Stimulated activated CD4-positive, alpha-beta T cell treated with anti-CD3 and anti-CD28 coated beads, Interleukin-2, amount 100 ng/mL, for 24 hours (primary cell): ENCODE data around the gene SCN1B.
"Not testable (repeated sequence)": the region's sequence is repeated elsewhere in the genome, so short reads cannot be mapped to it uniquely, and the experiment has no call there.

Source experiments
- DNase-seq, 2 donors: peaks; one replicate each; pipeline ENCODE4 v3.0.0-alpha.2; 2020

Gene SCN1B

GRCh38 chr19:35038623-35039512 is 8.6 kb downstream of the SCN1B start:
- no peak for DNase-seq

DNA sequence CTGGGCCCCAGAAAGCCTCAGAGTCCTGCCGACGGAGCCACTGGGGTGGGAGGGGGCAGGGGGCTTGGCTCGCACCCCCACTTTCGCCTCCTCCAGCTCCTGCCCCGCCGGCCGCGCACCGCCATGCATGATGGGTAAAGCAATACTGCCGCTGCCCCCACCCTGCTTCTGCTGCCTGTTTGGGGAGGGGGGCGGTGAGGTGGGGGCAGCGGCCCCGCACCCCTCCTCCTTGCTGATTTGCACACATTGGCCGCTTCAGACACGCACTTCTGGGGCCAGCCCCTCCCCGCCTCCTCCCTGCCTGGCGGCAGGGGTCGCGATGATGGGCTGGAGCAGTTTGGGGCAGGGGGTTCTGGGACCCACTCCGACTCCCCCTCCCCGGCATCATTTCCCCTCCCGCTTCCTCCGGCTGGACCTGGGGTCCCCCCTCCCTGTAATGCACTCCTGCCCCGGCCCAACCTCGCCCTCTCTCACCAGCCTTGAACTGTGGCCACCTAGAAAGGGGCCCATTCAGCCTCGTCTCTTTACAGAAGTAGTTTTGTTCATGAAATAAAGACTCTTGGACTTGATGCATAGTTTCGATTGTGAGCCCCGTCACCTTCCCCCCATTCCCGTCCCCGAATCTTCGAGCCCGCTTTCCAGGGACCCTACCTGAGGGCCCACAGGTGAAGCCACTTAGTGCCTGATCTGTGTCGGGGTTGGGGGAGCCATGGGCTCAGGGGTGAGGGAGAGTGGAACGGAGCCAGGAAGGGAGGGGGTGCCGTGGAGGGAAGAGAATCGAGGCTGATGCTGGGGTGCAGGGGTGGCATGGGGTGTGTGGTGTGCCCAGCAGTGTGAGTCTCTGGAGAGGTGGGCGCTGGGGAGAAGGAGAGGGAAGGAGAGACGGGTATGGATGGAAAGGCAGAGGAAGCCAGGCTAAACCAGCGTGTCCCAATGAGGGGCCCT is 9.9 kb downstream of the SCN1B start:
- no peak for DNase-seq

- DNase-seq = peak; percentile 37 to 41
Measured at GRCh38 chr19:35040826-35041547, 10.7 kb downstream of the SCN1B start.

- no peak for DNase-seq
Measured at GRCh38 chr19:35041548-35042055, 11.3 kb downstream of the SCN1B start, which contains the start of gene HPN. Gene HPN, plus strand, starts transcription at chr19:35041721. Its CDS starts 786 bp downstream, at chr19:35042507.

DNA sequence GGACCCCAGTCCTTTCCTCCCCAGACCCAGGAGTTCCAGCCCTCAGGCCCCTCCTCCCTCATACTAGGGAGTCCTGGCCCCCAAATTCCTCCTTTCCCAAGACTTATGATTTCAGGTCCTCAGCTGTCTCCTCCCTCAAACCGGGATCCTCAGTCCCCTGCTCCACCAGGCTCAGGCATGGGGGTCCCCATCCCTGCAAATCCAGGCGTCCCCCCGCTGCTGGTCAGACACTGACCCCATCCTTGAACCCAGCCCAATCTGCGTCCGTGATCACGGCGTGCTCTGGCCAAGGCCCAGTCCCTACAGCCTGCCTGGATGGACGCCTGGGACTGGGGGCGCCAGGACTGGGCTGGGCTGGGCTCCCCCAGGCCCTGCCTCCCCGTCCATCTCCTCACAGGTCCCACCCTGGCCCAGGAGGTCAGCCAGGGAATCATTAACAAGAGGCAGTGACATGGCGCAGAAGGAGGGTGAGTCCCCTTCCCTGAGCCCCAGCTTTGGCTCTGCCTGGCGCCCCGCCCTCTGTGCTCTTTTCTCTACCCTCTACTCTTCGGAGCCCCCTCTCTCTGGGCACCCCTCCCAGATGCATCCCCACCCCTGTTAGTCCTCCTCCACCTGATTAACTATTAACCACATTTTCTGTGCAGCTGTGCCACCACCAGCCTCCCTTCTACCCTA is 11.9 kb downstream of the SCN1B start:
- DNase-seq = no peak

DNA sequence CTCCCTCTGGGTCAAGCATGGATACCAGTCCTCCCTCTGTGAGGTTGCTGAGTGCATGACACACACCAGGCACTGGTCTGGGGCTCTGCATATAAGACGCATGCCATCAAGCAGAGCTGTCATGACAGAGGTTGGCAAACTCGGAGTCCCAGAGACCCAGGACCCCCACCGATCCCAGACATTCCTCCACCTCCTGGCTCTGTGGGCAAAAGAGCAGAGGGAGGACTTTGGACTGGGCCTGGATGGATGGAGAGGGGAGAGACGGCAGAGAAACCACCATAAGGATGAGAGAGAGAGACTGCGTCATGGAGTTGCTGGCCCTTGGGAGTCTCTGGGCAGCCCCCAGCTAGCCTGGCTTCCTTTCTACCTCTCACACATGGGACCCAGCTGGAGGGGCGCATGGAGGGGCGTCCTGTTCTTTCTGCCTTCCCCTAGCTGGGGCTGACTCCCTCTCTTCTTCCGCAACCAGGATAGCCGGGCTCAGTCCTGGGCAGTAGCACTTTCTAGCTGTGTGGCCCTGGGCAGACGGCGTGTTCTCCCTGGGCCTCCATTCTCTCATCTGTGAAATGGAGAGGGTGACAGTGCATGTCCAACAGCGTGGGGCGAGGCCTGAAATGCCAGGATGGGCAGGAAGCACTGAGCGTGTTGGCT is 12.8 kb downstream of the SCN1B start:
- no peak for DNase-seq

GRCh38 chr19:35043906-35044305 is 13.6 kb downstream of the SCN1B start:
- DNase-seq = no peak

DNA sequence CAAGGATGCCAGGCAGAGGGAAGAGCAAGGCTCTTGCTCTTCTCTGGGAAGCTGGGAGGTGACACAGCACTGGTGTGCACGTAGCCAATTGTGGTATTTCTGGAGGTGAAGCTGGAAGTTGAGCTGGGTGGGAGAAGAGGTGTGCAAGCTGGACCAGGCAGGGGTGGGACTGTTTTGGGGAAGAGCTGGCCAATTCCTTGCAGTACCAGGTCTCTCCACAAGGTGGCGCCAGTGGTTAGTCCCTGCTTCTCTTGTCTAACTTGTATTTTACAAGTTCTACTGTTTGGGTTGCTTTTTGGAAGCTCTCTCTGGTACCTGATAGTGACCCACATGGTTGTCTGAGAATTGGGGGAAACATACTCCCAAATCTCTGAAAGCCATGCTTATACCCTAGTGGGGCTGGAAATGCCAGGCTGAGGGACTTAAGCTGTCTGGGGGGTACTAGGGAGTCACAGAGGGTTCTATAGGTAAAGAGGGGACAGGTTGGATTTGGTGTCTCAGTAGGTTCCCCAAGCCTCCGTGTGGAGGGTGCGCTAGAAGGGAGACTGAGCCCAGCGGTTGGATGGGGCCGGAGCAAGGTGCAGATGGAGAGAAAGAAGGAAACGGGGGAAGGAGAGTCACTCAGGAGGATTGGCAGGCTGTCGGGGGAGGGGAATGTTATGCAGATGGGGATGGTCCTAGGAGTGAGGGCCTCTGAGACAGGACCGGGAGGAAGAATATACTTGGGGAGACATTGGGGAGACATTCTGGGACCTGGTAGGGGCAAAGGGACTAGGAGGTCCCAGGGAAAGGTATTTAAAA is 14.2 kb downstream of the SCN1B start:
- DNase-seq = peak; percentile 74 to 76

DNA sequence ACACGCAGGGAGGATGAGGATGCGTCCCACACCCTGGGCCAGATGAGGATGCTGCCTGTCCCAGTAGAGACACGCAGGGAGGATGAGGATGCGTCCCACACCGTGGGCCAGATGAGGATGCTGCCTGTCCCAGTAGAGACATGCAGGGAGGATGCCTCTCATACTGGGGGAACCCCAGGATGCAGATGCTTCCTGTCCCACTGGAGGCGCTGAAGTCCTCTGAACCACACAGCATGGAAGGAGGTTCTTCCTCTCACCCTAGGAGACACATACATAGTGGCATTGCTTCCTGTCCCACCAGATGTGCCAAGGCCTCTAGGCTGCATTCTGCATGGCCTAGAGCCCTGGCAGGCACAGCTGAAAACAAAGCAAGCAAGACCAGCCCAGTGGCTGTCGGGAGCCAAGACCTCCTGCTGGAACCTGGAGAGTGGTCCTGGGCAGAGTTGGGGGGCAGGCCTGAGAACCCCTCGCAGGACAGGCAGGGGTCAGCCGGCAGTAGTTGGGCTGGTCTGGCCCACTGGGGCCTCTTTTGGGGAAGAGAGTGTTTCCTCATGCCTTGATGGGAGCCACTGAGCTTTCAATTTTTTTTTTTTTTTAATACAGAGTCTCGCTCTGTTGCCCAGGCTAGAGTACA is 15.5 kb downstream of the SCN1B start:
- peak; percentile 40 to 48 for DNase-seq

GRCh38 chr19:35046461-35046860 is 16.2 kb downstream of the SCN1B start:
- DNase-seq = no peak

- DNase-seq = no peak
Measured at GRCh38 chr19:35048911-35049411, 18.7 kb downstream of the SCN1B start.

DNA sequence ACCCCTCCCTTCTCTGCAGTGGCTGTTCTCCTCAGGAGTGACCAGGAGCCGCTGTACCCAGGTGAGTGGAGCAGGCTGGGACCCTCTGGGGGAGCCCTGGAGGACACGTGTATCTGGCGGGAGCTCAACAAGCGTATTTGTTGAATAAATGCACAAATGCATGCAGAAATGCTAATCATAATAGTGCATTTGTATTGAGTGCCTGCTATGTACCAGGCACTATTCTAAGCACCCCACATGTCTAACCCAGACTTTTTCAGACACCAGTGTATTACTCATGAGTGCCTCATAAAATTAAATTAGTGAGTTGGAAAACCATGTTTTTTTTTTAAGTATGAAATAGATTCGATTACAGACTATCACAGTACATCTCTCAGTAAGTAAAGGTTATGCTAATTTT is 19.2 kb downstream of the SCN1B start:
- DNase-seq = no peak

DNA sequence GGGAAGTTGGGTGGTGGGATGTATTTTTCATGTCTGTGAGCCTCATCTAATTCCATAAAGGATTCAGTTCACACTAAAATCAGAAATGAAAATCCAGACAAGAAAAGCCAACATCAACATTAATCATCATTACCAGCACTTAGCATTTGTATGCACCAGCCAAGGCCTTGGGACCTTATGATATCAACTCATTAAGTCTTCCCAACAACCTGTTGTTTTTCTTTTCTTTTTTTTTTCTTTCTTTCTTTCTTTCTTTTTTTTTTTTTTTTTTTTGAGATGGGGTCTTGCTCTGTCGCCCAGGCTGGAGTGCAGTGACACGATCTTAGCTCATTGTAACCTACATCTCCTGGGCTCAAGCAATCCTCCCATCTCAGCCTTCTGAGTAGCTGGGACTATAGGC is 20.4 kb downstream of the SCN1B start:
- DNase-seq = not testable (repeated sequence)

- not testable (repeated sequence) for DNase-seq
Measured at GRCh38 chr19:35051268-35051667, 21.0 kb downstream of the SCN1B start.

- no peak for DNase-seq
Measured at GRCh38 chr19:35051796-35052195, 21.5 kb downstream of the SCN1B start.

GRCh38 chr19:35052599-35053190 is 22.4 kb downstream of the SCN1B start:
- DNase-seq = no peak

DNA sequence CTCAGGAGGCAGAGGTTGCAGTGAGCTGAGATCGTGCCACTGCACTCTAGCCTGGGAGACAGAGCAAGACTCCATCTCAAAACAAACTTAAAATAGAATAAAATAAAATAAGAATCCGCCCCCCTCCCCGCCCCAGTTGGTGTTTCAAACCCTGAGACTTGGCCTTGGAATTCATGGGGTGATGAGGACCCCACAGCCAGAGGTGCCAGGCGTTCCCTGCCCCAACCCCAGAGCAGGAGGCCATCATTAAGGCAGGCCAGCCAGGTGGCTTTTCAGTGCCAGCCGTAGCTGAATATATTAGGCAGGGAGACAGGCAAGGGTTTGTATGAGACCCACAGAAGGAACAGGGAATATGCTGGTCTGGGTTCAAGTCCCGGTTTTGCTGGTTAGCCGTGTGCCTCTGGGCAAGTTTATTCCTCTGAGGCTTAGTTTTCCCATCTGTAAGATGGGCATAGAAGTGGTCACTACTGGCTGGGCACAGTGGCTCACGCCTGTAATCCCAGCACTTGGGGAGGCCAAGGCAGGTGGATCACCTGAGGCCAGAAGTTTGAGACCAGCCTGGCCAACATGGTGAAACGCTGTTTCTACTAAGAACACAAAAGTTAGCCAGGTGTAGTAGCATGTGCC is 23.5 kb downstream of the SCN1B start:
- DNase-seq = no peak

DNA sequence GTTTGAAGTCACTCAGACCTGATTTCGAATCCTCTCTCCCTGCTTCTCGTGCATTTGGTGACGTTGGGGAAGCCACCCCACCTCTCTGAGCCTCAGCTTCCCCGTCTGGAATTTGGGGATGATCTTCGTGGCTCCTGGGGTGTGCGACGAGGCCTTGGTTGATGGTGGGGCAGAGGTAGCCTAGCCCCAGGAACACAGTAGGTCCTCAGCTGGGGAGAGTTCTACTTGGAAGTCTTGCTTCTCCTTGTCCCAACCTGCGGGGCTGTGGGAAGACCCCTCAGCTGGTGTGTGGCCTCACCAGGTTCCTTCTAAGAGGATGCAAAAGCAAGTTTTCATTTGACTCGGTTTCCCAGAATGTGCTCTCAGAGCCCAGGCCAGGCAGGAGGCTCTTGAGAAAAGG is 24.4 kb downstream of the SCN1B start:
- DNase-seq = no peak

GRCh38 chr19:35055715-35056179 is 25.5 kb downstream of the SCN1B start:
- DNase-seq = no peak
